ENCODE results near the gene FOXD1.
"Not testable (repeated sequence)": the region's sequence is repeated elsewhere in the genome, so short reads cannot be mapped to it uniquely, and the experiment has no call there.

The FOXD1 gene

DNA sequence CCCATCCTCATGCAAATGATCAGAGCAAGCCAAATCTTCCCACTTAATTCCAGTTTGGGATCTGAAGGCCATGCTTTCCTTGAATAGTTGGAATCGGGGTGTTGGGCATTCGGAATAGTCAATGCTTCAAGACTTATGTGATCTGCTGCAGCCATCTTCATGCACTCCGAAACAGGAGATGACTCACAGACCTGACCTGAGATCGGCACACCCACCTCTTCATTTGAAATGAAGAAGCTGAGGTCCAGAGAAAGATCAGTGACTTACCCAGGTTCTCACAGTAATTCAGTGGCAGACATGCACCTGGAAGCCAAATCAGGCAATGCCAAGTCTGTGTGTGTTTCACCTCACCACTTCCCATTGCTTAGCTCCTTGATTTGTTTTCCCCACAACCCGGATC, 33.0 kb downstream of the FOXD1 start:
- CTCF ChIA-PET = interaction anchor here (1.2 kb wide), 1 partner anchor 10 kb away, joined by 3 read pairs; no protein-coding TSS in a partner anchor
- POLR2A ChIA-PET = no interaction called here
- TF ChIP-seq CTBP1 (IDR thresholded peaks at IDR 0.05; ENCODE audit: borderline replicate concordance) (no peak), SP1 (IDR thresholded peaks at IDR 0.05) (no peak), ZNF384 (IDR thresholded peaks at IDR 0.05) (no peak), L3MBTL2 (conservative IDR thresholded peaks at IDR 0.05) (no peak), SUZ12 (IDR thresholded peaks at IDR 0.05) (no peak), BHLHE40 (IDR thresholded peaks at IDR 0.05; ENCODE audit: borderline replicate concordance) (no peak), FOXK2 (IDR thresholded peaks at IDR 0.05) (no peak), TARDBP (IDR thresholded peaks at IDR 0.05) (no peak), ARNT (IDR thresholded peaks at IDR 0.05) (no peak), HDGF (IDR thresholded peaks at IDR 0.05; ENCODE audit: borderline replicate concordance) (no peak), ELF4 (IDR thresholded peaks at IDR 0.05) (no peak), FOXM1 (IDR thresholded peaks at IDR 0.05; ENCODE audit: borderline replicate concordance) (no peak), NFRKB (IDR thresholded peaks at IDR 0.05) (no peak)
- TF ChIP-seq, protein P1, sequence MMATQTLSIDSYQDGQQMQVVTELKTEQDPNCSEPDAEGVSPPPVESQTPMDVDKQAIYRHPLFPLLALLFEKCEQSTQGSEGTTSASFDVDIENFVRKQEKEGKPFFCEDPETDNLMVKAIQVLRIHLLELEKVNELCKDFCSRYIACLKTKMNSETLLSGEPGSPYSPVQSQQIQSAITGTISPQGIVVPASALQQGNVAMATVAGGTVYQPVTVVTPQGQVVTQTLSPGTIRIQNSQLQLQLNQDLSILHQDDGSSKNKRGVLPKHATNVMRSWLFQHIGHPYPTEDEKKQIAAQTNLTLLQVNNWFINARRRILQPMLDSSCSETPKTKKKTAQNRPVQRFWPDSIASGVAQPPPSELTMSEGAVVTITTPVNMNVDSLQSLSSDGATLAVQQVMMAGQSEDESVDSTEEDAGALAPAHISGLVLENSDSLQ (IDR thresholded peaks at IDR 0.05) = no peak
- no peak for DNase-seq (ENCODE audit: extremely low spot score)

DNA sequence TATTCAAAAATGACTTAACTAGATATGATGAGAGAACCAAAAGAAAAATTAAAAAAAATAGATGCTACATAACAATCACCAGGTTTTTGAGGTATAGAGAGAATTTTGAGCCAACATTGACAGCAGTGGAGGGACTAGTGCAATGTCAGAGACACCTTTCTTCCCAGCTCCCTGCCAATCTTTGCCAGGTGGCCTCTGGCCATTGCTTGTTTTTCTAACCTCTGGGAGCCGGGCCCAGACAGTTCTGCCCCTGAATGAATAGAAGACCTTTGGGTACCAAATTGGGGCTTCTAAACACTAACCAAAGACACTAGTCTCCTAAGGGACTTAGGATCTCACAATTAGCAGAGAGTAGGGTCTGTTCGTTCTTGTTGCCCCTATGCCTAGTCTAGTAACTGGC, 33.4 kb downstream of the FOXD1 start:
- no peak for DNase-seq (ENCODE audit: extremely low spot score)
- no peak for TF ChIP-seq SUZ12 (IDR thresholded peaks at IDR 0.05)
- no peak for TF ChIP-seq ZNF384 (IDR thresholded peaks at IDR 0.05)
- TF ChIP-seq HDGF (IDR thresholded peaks at IDR 0.05; ENCODE audit: borderline replicate concordance) = no peak
- TF ChIP-seq SP1 (IDR thresholded peaks at IDR 0.05) = no peak
- TF ChIP-seq BHLHE40 (IDR thresholded peaks at IDR 0.05; ENCODE audit: borderline replicate concordance) = no peak
- TF ChIP-seq, protein P1 (IDR thresholded peaks at IDR 0.05) = no peak
- TF ChIP-seq TARDBP (IDR thresholded peaks at IDR 0.05) = no peak
- TF ChIP-seq FOXM1 (IDR thresholded peaks at IDR 0.05; ENCODE audit: borderline replicate concordance) = no peak
- no peak for TF ChIP-seq CTBP1 (IDR thresholded peaks at IDR 0.05; ENCODE audit: borderline replicate concordance)
- no peak for TF ChIP-seq FOXK2 (IDR thresholded peaks at IDR 0.05)
- no peak for TF ChIP-seq L3MBTL2 (conservative IDR thresholded peaks at IDR 0.05)
- TF ChIP-seq ELF4 (IDR thresholded peaks at IDR 0.05) = no peak
- no peak for TF ChIP-seq LEF1 (IDR thresholded peaks at IDR 0.05; ENCODE audit: borderline replicate concordance)
- no peak for TF ChIP-seq FOXA1 (IDR thresholded peaks at IDR 0.05)
- no peak for TF ChIP-seq ARNT (IDR thresholded peaks at IDR 0.05)
- no peak for TF ChIP-seq NFRKB (IDR thresholded peaks at IDR 0.05)
- CTCF ChIA-PET = interaction anchor here (1.2 kb wide), 1 partner anchor 9 kb away, joined by 3 read pairs; no protein-coding TSS in a partner anchor
- POLR2A ChIA-PET = no interaction called here

DNA sequence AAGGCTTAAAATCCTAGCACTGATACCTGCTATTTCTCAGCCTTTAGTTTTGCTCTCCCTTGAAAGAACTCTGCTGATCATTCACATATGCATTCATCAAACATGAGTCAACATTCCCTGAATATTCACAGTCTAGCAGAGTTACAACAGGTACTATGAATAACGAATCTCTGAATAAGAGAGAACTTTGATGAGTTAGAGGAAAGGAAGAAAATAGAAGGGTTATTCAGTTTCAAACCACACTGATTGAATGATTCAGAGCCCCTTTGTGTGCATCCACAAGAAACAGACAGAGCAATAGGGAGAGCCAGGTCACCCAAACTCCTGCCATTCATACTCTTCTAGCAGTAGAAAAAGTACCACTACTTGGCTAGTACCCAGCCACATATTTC, 36.0 kb downstream of the FOXD1 start:
- CTCF ChIA-PET = no interaction called here
- DNase-seq (ENCODE audit: extremely low spot score) = no peak
- TF ChIP-seq TARDBP (IDR thresholded peaks at IDR 0.05) = no peak
- TF ChIP-seq L3MBTL2 (conservative IDR thresholded peaks at IDR 0.05) = no peak
- TF ChIP-seq ZNF384 (IDR thresholded peaks at IDR 0.05) = no peak
- TF ChIP-seq FOXM1 (IDR thresholded peaks at IDR 0.05; ENCODE audit: borderline replicate concordance) = no peak
- no peak for TF ChIP-seq CTBP1 (IDR thresholded peaks at IDR 0.05; ENCODE audit: borderline replicate concordance)
- TF ChIP-seq, protein P1 (IDR thresholded peaks at IDR 0.05) = no peak
- TF ChIP-seq NFRKB (IDR thresholded peaks at IDR 0.05) = no peak
- POLR2A ChIA-PET = no interaction called here

DNA sequence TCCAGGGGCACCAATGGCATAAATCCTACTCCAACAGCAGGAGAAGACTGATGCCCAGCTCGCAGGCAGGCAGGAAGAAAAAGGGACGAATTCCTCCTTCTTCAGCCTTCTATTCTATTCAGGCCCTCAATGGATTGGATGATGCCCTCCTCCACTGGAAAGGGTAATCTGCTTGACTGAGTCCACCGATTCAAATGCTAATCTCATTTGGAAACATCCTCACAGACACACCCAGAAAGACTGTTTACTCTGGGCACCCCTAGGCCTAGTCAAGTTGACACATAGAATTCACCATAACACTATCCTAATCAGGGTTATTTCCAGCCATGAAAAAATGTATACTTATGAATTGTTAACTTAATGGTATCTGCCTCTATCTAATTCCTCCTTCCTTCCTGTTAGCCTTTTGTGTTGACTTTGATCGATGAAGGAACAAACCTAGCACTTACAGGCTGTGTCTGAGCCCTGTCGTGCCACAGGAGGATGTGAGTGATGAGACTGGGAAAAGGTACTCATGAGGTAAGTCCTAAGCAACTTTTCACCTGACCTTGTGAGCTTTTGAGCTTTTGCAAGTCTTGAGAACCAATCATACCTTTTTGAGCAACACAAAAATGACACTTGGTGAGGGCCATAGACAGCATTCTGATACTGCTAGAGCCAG, 36.5 kb downstream of the FOXD1 start:
- TF ChIP-seq ARNT (IDR thresholded peaks at IDR 0.05) (no peak), CTBP1 (IDR thresholded peaks at IDR 0.05; ENCODE audit: borderline replicate concordance) (no peak), HDGF (IDR thresholded peaks at IDR 0.05; ENCODE audit: borderline replicate concordance) (no peak), FOXA1 (IDR thresholded peaks at IDR 0.05) (no peak), SUZ12 (IDR thresholded peaks at IDR 0.05) (no peak), NFRKB (IDR thresholded peaks at IDR 0.05) (no peak), ELF4 (IDR thresholded peaks at IDR 0.05) (no peak), LEF1 (IDR thresholded peaks at IDR 0.05; ENCODE audit: borderline replicate concordance) (no peak), L3MBTL2 (conservative IDR thresholded peaks at IDR 0.05) (no peak), FOXM1 (IDR thresholded peaks at IDR 0.05; ENCODE audit: borderline replicate concordance) (no peak), ZNF384 (IDR thresholded peaks at IDR 0.05) (no peak), FOXK2 (IDR thresholded peaks at IDR 0.05) (no peak), SP1 (IDR thresholded peaks at IDR 0.05) (no peak)
- TF ChIP-seq, protein P1 (IDR thresholded peaks at IDR 0.05) = no peak
- ChIA-PET POLR2A (no interaction called here), CTCF (no interaction called here)
- DNase-seq (ENCODE audit: extremely low spot score) = no peak

DNA sequence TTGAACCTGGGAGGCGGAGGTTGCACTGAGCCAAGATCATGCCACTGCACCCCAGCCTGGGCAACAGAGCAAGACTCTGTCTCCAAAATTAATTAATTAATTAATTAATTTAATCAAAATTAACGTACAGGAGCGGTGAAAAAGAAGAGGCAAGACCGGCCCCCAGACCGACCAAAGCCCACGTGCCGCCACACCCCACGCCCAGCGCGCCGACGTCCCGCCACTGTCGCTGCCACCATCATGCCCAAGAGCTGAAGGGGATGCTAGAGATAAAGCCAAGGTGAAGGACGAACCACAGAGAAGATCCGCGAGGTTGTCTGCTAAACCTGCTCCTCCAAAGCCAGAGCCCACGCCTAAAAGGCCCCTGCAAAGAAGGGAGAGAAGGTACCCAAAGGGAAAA, 38.6 kb downstream of the FOXD1 start:
- DNase-seq (ENCODE audit: extremely low spot score); POLR2A ChIA-PET; CTCF ChIA-PET: not testable (repeated sequence)

DNA sequence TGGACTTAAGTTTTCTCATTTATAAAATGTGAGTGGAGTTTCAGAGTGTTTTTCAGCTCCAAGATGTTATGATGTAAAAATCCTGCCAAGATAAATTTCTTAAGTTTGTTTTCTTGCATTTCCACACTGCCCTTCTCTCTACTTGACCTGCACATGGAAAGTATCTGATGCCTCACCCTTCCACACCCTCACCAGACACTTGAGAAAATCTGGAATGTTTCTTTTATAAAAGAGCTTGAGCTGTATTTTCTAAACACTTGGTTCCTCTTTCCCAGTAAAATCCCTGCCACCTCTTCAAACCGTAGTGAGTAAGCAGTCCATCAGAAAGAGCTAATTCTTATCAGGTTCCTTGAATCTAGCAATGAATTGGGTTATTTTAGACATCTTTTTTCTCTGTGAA, 42.9 kb downstream of the FOXD1 start:
- TF ChIP-seq SUZ12 (IDR thresholded peaks at IDR 0.05) = no peak
- no peak for TF ChIP-seq CTBP1 (IDR thresholded peaks at IDR 0.05; ENCODE audit: borderline replicate concordance)
- TF ChIP-seq FOXK2 (IDR thresholded peaks at IDR 0.05) = no peak
- TF ChIP-seq ELF4 (IDR thresholded peaks at IDR 0.05) = no peak
- TF ChIP-seq, protein P1 (IDR thresholded peaks at IDR 0.05) = no peak
- TF ChIP-seq LEF1 (IDR thresholded peaks at IDR 0.05; ENCODE audit: borderline replicate concordance) = no peak
- TF ChIP-seq ZNF384 (IDR thresholded peaks at IDR 0.05) = no peak
- no peak for TF ChIP-seq NFRKB (IDR thresholded peaks at IDR 0.05)
- TF ChIP-seq FOXA1 (IDR thresholded peaks at IDR 0.05) = no peak
- no peak for TF ChIP-seq TARDBP (IDR thresholded peaks at IDR 0.05)
- no peak for TF ChIP-seq HDGF (IDR thresholded peaks at IDR 0.05; ENCODE audit: borderline replicate concordance)
- TF ChIP-seq BHLHE40 (IDR thresholded peaks at IDR 0.05; ENCODE audit: borderline replicate concordance) = no peak
- TF ChIP-seq FOXM1 (IDR thresholded peaks at IDR 0.05; ENCODE audit: borderline replicate concordance) = no peak
- TF ChIP-seq L3MBTL2 (conservative IDR thresholded peaks at IDR 0.05) = no peak
- TF ChIP-seq SP1 (IDR thresholded peaks at IDR 0.05) = no peak
- no peak for TF ChIP-seq ARNT (IDR thresholded peaks at IDR 0.05)
- no peak for DNase-seq (ENCODE audit: extremely low spot score)
- ChIA-PET CTCF (interaction anchor here (0.9 to 1.4 kb wide), 2 partner anchors 10 to 190 kb away, joined by 3 to 4 read pairs; no protein-coding TSS in a partner anchor), POLR2A (interaction anchor here (1.0 to 2.5 kb wide), 3 partner anchors 17 to 43 kb away, joined by 3 to 7 read pairs (median 4); partner anchors contain the start of gene FOXD1)

All from HEK293T (cell line).